Esophagus squamous epithelium (tissue), 4 donors: Measurements from ENCODE around the gene BCAR3.

Source experiments
- CTCF ChIP-seq, 6 experiments: fragments of 450-650 bp in 4 of 6; fragments of 200-600 bp in 2 of 6; sonication (generic) in 2 of 6; IDR thresholded peaks; one replicate each; pipeline ENCODE4 v1.5.1; 2016 to 2019; ENCODE audit warnings: antibody characterized with exemption in 6 of 6, mild to moderate bottlenecking in 4 of 6, moderate library complexity in 4 of 6
- POLR2A ChIP-seq, 4 donors: fragments of 450-650 bp; IDR thresholded peaks; one replicate each; pipeline ENCODE4 v1.6.1; 2017; ENCODE audit warnings: antibody characterized with exemption in 4 of 4, mild to moderate bottlenecking in 4 of 4, moderate library complexity in 3 of 4

- TF ChIP-seq CTCF (IDR thresholded peaks at IDR 0.05) (no peak), POLR2A (IDR thresholded peaks at IDR 0.05) (no peak)
Measured at GRCh38 chr1:93575621-93576284, 105.9 kb downstream of the BCAR3 start.
